ENCODE results near the gene PHF21B. TPM values are rescaled to one million over a fixed set of nuclear protein-coding genes. Genes with fewer than 3 reads are reported as not detected.

The PHF21B gene
- total RNA-seq, result 0.69 TPM
- long read RNA-seq, partial matches to known transcripts, result 0 of 1 reads
- long read RNA-seq, other reads (novel, unspliced or antisense), result 1 of 1 reads

DNA sequence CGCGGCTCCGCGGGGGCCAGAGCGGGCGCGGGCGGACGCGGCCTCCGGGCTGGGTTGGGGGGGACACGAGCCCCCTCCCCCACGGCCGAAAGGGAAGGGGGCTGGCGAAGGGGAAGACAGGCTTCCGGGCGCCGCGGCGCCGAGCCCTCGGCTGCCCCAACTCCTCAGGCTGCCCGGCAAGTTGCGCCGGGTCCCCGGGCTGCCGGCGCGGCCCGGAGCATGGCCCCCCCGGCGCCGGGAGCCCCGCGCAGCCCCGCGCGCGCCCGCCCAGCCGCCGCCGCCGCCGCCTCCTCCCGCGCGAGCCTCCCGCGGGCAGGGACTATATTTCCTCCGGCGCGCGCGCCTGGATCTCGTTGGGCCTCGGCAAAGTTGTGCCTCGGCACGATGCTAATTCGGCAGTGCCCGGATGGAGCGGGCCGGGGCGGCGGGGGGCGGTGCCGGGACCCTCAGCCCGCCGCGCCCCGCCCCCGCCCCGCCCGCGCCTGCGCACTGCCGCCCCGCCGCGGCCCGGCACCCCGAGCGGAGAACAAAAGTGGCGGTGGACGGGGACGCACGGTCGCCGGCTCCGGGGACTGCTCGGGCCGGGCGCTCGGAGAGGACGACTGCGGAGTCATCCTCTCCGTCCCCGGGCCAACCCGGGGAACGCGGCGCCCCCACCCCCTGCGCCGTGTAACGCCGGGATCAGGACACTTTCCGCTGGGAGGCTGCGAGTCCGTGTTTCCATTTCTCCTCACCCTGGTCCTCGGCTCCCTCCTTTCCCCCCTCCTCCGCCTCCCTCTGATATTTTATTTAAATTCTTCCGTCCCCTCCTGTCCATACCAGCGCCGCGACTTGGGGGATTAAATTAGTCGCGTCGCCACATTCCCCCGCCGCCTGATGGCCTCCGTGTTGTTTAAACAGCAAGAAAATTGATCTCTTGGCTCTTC, at the start of gene PHF21B:
TSS of gene PHF21B (minus strand) at position 400 of the 926 bp plus-strand sequence. CDS start 456 bp downstream, outside the sequence.
- peak within 1 kb of the TSS; percentile 69 for H3K4me3 ChIP-seq
- TF ChIP-seq, protein P1, sequence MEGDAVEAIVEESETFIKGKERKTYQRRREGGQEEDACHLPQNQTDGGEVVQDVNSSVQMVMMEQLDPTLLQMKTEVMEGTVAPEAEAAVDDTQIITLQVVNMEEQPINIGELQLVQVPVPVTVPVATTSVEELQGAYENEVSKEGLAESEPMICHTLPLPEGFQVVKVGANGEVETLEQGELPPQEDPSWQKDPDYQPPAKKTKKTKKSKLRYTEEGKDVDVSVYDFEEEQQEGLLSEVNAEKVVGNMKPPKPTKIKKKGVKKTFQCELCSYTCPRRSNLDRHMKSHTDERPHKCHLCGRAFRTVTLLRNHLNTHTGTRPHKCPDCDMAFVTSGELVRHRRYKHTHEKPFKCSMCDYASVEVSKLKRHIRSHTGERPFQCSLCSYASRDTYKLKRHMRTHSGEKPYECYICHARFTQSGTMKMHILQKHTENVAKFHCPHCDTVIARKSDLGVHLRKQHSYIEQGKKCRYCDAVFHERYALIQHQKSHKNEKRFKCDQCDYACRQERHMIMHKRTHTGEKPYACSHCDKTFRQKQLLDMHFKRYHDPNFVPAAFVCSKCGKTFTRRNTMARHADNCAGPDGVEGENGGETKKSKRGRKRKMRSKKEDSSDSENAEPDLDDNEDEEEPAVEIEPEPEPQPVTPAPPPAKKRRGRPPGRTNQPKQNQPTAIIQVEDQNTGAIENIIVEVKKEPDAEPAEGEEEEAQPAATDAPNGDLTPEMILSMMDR (IDR thresholded peaks at IDR 0.05; ENCODE audit: borderline replicate concordance), result no peak
- peak; percentile 60 for DNase-seq
- no peaks in the 10 kb centered on the region for H3K9me3 ChIP-seq (replicated peaks)
- no peaks in the 10 kb centered on the region for H3K36me3 ChIP-seq
- peaks cover 44% of the 10 kb centered on the region for H3K4me1 ChIP-seq
- H3K27me3 ChIP-seq (ENCODE audit: low read depth), result peaks cover 95% of the 10 kb centered on the region
- no peak within 1 kb of the TSS for H3K27ac ChIP-seq (replicated peaks)
- intact Hi-C loops (cut with micrococcal nuclease), result no loop called here

DNA sequence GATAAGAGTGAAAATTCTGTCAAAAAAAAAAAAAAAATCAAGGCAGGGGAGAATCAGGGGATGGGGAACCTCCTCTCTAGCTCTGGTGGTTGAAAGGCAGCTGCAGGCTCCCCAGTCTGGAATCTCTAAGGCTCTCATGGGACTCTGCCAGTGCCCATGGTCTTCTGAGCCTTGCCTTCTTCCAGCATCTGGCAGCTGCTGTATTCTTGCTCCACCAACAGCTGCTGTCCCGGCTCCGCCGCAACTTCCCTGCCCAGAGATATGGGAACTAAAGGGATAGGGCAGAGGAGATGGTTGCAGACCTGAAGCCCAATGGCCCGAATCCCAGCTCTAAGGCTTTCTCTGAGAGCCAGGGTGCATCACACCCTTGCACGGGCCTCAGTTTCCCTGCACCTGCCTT, 49.5 kb upstream of the PHF21B start:
- intact Hi-C loops (cut with micrococcal nuclease), result no loop called here

GRCh38 chr22:45058622-45058912, 48.8 kb upstream of the PHF21B start:
- peaks cover 49% of the 10 kb centered on the region for H3K27me3 ChIP-seq (ENCODE audit: low read depth)
- no peaks in the 10 kb centered on the region for H3K36me3 ChIP-seq
- no peak overlapping the region for H3K27ac ChIP-seq (replicated peaks)
- H3K9me3 ChIP-seq (replicated peaks), result no peaks in the 10 kb centered on the region
- no peaks in the 10 kb centered on the region for H3K4me1 ChIP-seq
- no peak for DNase-seq
- TF ChIP-seq, protein P1 (IDR thresholded peaks at IDR 0.05; ENCODE audit: borderline replicate concordance), result no peak
- no peak overlapping the region for H3K4me3 ChIP-seq
- intact Hi-C loops (cut with micrococcal nuclease), result no loop called here

More for the DNA sequence above, 49.5 kb upstream of the PHF21B start:
- no peaks in the 10 kb centered on the region for H3K36me3 ChIP-seq
- no peaks in the 10 kb centered on the region for H3K4me1 ChIP-seq
- DNase-seq, result no peak
- H3K27ac ChIP-seq (replicated peaks), result no peak overlapping the region
- TF ChIP-seq, protein P1 (IDR thresholded peaks at IDR 0.05; ENCODE audit: borderline replicate concordance), result no peak
- H3K4me3 ChIP-seq, result no peak overlapping the region
- peaks cover 49% of the 10 kb centered on the region for H3K27me3 ChIP-seq (ENCODE audit: low read depth)
- no peaks in the 10 kb centered on the region for H3K9me3 ChIP-seq (replicated peaks)

DNA sequence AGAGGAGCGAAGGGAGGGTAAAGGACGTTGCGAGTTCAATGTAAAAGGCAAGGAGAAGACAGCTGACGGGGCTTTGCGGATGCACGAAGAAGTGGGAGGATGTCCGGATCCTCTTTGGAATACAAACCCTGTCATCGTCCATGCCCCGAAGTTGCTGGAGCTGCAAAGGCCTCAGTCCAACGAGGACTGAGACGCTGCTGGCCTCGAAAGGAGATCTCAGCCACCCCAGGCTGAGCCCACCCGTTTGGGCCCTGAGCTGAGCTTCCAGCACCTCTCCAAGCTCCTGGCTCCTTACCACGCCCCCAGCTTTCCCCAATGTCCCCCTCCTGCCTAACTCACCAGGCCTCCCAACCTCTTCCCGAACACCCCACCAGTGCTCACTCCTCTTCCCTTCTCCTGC, 46.1 kb upstream of the PHF21B start:
- TF ChIP-seq, protein P1 (IDR thresholded peaks at IDR 0.05; ENCODE audit: borderline replicate concordance), result no peak
- no peak overlapping the region for H3K4me3 ChIP-seq
- H3K4me1 ChIP-seq, result no peaks in the 10 kb centered on the region
- no peak overlapping the region for H3K27ac ChIP-seq (replicated peaks)
- H3K27me3 ChIP-seq (ENCODE audit: low read depth), result peaks cover 53% of the 10 kb centered on the region
- no peaks in the 10 kb centered on the region for H3K9me3 ChIP-seq (replicated peaks)
- intact Hi-C loops (cut with micrococcal nuclease), result no loop called here
- DNase-seq, result no peak
- H3K36me3 ChIP-seq, result no peaks in the 10 kb centered on the region

DNA sequence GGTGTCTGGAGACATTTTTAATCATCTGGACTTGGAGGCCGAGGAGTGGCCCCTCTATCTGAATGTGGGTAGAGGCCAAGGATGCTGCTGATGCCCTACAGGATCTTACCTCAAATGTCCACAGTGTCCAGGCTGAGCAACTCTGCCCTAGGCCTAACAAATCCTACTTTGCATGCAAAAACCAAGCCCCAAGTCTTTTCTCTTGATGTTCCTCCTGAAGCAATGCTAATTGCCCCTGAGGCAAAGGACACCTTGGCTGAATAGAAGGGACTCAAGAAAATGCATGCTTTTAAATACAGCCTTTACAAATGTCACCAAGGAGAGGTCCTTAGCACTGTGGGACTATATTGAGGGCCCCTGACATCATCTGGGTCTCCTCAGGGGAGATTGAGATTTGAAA, 43.8 kb upstream of the PHF21B start:
- Histone ChIP-seq H3K4me1 (no peaks in the 10 kb centered on the region), H3K27ac (replicated peaks) (no peak overlapping the region), H3K36me3 (no peaks in the 10 kb centered on the region), H3K4me3 (no peak overlapping the region), H3K27me3 (ENCODE audit: low read depth) (peaks cover 77% of the 10 kb centered on the region), H3K9me3 (replicated peaks) (no peaks in the 10 kb centered on the region)
- TF ChIP-seq, protein P1 (IDR thresholded peaks at IDR 0.05; ENCODE audit: borderline replicate concordance), result no peak
- intact Hi-C loops (cut with micrococcal nuclease), result no loop called here
- DNase-seq, result no peak
